ENCODE data around the gene ALPL.

DNA sequence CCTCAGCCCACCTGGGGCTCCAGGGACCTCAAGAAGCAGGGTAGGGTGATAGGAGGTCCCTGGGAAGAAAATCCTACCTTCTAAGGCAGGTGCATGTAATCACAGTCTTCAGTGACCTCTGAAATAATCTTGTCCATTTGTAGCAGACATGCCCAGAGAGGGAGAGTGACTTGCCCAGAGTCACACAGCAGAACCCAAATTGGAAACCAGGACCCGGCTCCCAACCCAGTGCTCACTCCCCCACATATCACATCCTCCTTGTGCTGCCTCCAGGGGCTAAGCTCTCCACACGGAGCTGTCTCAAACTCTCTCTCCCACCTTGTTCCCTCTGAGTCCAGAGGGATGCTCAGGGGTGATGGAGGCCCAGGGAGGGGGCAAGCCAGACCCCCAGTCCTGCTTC lies 87.4 kb downstream of the ALPL start:
- TF ChIP-seq CTCF (conservative IDR thresholded peaks at IDR 0.05 in 1 of 2, IDR thresholded peaks at IDR 0.05 in 1 of 2; ENCODE audit: low read depth in 1 of 2, low read length in 2 of 2), result no peak
- TF ChIP-seq EZH2 (IDR thresholded peaks at IDR 0.05; ENCODE audit: low read length, missing control alignments), result no peak

Data from fibroblast of lung (primary cell).